Glomerular endothelial cell (primary cell): ENCODE data around the gene MED19. TPM values are rescaled to one million over a fixed set of nuclear protein-coding genes. Genes with fewer than 3 reads are reported as not detected.
A peak's percentile ranks its signal among the peaks of the same experiment; 100 is the strongest.
"Not testable (repeated sequence)": the region's sequence is repeated elsewhere in the genome, so short reads cannot be mapped to it uniquely, and the experiment has no call there.

Experiments
- DNase-seq: peaks from one replicate; pipeline ENCODE4 v3.0.0-alpha.2; 2011; ENCODE audit warnings: low read depth, low spot score; ENCODE audit errors: extremely low read depth
- total RNA-seq: library from RNA; depleted of rRNA; stranded (reverse); fragments of >200 nt; gene quantifications from 2 replicates; pipeline ENCODE4 v1.2.3, GENCODE V29; 2015

Gene MED19
- total RNA-seq, 1 donor from 2014 or later, result 33.8 TPM

DNA sequence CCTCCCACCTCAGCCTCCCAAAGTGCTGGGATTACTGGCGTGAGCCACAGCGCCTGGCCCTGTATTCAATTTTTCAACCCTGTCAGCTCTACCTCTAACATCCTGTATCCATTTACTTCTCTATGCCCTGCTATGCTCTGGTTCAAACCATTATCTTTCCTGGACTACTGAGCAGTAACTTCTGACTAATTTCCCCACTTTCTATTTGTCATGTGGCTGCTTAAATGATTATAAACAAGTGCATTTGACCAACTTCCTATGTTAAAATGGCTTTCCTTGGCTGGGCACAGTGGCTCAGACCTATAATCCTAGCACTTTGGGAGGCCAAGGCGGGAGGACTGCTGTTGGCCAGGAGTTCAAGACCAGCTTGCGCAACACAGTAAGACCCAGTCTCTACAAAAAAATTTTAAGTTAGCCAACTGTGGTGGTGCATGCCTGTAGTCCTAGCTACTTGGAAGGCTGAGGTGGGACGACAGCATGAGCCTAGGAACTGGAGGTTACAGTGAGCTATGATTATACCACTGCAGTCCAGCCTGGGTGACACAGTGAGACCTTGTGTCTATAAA, 2.1 kb downstream of the MED19 start:
- no peak for DNase-seq

DNA sequence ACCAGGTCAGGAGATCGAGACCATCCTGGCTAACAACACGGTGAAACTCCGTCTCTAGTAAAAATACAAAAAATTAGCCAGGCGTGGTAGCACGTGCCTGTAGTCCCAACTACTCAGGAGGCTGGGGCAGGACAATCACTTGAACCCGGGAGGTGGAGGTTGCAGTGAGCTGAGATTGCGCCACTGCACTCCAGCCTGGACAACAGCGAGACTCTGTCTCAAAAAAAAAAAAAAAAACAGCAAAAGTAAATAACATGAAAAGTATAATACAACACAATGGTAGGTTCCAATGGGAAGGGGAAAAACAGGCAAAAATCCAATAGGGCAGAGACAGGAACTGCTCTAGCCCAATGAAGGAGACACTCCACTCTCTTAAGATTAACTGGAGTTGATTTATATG, 6.6 kb downstream of the MED19 start:
- not testable (repeated sequence) for DNase-seq

DNA sequence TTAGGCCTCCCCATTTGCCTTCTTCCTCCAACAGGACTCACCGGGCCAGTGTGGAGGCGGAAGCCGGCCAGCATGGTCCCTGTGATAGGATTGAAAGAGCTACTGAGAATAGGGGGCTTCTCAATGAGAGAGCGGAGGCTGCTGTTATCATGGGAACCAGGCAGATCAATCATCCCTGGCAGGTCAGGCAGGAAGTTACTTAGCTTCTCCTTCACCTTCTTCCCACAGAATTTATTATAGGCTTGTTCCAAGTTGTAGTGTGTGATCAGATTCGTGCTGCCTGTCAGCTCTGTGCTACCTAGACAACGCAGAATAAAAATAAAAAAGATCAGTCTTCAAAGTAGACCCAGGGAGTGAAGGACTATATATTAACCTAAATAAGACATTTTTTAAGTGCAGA, 7.1 kb downstream of the MED19 start:
- DNase-seq, result no peak

DNA sequence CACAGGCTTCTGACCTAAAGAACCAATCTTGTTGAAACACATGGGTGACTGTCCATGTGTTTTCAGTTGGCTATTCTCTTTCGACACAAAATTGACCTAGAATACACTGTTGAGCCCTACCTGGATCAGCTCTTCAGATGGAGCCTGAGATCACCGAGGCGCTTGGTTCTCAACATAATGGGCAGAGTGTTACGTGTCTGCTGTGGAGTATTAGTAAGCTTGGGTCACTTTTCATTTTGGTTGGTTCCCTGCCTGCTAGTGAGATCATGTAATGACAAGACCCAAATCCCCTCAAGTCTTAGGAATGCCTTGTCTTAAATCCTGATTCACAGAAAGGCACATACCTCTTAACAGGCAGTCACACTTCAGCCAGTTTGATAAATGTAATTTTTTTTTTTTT, 8.7 kb downstream of the MED19 start:
- DNase-seq, result no peak

DNA sequence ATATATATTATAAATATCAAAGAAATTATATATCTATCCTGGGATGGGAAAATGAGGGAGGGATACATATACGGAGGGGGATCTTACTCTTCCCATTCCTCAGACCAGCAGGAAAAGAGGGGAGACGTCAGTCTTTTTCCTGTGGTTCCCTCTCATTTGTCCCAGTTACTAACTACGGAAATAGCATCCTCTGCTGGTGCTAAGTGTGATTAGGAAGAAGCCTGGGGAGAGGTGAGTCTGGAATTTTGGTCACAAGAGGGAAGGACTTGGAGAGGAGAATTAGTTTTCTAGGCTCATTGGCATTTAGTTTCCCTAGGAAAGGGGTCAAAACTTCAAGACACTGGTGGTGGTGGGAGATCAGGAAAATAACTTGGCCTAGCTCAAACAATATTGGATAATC, 11.6 kb downstream of the MED19 start:
- no peak for DNase-seq

DNA sequence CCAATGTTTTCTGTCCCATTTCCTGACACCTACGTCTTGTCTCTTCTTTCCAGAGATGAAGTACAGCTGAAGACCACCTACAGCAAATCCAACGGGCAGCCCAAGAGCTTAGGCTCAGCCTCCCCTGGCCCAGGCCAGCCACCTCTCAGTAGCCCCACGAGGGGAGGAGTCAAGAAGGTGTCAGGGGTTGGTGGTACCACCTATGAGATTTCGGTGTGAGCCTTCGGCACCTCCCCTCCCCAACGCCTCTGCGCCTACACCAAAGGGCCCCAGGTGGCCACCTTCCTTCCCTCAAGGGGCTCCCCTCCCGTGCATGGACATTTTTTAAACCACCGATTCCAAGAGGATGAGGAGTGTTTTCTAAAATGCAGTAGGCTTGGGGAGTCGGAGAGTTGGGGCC, 12.2 kb downstream of the MED19 start:
- no peak for DNase-seq

DNA sequence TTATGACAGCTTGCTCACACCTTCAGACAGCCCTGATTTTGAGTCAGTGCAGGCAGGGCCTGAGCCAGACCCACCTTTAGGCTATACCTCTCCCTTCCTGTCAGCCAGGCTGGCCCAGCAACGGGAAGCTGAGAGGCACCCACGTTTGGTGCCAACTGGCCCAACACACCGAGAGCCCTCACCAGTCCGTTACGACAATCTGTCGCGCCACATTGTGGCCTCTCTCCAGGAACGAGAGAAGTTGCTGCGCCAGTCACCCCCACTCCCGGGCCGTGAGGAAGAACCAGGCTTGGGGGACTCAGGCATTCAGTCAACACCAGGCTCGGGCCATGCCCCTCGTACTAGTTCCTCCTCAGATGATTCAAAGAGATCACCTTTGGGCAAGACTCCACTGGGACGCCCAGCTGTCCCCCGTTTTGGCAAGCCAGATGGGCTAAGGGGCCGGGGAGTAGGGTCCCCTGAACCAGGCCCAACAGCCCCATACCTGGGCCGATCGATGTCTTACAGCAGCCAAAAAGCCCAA, 13.1 kb downstream of the MED19 start:
- no peak for DNase-seq

DNA sequence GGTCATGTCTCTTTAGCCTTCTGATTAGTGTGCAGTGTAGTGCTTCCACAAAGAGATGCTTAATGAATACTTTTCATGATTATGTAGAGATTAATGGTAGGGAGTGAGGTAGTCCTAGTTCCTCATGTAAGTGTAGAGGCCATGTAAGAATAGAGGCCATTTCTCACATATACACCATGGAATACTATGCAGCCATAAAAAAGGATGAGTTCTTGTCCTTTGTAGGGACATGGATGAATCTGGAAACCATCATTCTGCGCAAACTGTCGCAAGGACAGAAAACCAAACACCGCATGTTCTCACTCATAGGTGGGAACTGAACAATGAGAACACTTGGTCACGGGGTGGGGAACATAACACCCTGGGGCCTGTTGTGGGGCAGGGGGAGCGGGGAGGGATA, 21.5 kb downstream of the MED19 start:
- DNase-seq, result not testable (repeated sequence)

DNA sequence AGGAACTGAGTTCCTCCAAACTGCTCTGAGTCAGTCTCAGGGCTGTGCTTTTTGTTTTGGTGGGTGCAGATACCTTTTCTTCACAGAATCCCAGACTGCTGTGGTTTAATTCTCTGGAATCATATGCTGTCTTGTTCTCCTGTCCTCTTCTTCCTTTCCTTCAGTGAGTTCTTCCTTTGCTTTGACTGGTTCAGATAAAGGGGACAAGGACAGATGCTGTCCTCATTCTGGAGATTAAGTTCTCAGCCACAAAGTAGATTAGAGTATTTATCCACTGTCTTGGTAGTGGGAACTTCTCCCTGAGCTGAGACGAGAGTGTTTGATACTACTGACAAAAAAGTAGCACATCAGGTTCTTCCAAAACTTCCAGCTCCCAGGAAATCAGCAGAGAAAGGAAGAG, 30.8 kb downstream of the MED19 start:
- no peak for DNase-seq

DNA sequence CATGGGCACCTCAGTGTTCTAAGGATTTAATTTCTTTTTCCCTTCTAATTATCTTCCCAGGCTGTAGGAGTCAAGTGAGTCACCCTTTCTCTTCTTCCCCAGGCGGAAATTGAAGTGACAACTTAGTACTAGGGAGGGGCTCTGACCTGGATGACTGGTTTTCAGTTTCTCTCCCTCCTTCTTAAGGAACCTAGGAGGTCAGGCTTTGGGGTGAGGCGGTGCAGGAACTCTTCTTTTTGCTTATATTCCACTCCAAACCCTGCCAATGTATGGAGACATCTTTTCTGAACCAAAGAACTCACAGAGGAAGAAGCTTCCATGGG, 31.5 kb downstream of the MED19 start:
- no peak for DNase-seq

DNA sequence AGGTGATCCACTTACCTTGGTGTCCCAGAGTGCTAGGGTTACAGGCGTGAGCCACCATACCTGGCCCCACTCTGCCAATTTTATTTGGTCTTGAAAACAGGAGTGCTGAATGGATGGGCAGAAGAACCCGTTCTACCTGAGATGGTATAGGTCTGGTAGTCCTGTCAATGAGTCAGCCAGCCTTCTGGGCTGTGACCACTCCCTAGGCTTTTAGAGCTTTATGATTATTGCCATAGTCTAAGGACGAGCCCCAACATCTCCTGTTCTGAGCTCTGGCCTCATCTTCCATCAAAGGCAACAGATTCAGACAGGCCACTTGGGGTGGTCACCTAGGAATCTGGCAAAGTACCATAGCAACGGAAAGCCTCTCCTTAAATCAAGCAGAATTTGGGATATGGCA, 32.6 kb downstream of the MED19 start:
- DNase-seq, result no peak

DNA sequence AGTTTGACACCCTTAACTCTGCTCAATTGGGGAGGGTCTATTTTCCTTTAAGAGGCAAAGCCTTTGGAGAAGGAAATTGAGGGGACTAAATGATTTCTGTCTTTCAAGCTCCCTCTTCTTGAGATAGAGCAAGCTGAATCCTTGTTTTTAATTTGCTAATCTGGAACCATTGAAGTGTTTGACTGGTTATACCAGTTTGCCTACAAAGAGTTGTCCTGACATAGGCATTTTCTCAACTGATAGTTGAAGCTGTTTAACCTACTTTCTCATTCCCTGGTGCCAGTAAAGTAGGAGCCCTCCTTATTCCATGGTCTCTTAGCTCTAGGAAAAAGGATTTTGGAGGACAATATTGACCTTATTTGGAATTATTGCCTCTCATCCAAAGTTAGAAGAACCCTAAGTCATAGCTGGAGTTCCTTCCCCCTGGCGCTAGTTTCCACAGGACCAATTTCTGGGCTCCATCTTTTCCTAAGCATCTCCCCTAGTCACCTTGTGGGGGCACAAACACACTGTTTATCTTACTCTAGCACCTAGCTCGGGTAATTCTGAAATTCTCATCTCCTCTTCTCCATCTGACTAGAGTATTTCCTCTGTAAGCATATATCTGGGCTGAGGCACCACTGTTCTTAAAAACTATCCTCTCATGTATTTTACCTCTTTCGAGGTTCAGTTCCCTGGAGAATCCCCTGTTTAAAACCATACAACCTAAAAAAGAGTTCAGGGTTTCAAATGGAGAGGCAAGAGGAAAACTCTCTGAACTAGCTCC, 36.7 kb downstream of the MED19 start:
- no peak for DNase-seq

DNA sequence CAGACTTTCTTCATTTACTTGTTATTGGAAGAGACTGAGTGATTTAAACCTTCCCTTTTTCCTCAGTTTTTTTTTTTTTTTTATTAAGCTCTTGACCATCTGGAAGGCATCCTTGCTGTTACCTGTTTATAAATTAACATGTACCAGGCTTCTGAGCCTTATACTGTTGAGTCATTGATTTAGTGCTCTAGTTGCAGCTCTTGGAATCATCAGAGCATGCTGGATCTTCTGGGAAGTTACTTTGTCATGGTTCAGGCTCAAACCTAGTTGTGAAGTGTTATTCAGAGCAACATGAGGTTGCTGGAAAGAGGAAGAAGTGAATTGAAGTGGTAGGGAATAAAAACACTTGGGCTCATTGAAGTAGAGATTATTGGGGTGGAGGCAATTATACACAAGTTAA, 37.8 kb downstream of the MED19 start:
- no peak for DNase-seq

DNA sequence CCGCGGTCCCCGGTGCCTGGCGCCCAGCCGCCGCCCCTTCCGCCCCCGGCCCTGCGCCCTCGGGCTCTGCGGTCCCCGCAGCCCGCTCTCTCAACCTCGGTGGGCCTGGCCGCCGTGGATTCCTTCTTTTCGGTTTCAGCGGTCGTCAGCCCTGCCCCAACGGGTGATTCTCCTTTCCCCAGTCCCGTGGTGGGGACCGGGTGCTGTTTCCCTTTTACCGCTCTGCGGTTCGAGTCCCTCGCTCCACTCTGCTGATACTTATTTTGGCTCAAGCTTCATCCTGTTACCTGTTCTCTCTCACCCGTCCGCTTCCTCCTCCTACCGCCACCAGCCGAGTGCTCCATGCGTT, 43.6 kb downstream of the MED19 start:
- DNase-seq, result no peak

DNA sequence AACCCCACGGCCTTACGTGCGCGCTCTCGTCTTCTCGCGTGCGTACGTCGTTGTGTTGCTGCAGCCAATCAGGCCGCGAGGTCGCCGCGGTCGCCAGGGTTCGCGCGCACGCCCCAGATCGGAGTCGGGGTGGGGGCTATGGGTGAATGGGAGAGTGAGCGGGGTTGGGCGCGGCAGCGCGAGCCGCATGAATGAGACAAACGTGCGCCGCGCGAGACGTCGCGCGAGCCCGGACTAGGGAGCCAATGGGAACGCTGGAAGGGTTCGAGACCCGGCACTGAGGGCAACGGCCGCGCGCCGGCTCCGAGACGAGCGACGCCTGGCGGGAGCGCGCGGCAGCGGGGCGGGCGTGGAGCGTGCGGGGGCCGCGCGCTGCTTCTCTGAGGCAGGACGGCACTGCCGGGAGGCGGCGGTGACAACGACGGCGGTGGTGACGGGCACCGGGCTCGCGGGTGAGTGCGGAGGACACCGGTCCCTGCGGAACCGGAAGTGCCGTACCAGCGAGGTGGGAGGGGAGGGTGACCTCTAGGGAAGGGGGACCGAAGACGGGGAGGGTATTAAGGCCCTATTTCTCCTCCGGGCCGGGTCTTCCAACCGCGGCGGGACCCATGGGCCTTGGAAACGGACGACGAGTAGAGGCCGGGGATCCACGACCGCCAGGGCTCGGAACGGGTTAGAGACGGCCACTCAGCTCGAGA, 44.1 kb downstream of the MED19 start, which contains the start of gene ZDHHC5:
Gene ZDHHC5, plus strand, starts transcription at position 379 of the 698 bp plus-strand sequence. CDS start 4,977 bp downstream, outside the sequence.
- DNase-seq, result no peak

DNA sequence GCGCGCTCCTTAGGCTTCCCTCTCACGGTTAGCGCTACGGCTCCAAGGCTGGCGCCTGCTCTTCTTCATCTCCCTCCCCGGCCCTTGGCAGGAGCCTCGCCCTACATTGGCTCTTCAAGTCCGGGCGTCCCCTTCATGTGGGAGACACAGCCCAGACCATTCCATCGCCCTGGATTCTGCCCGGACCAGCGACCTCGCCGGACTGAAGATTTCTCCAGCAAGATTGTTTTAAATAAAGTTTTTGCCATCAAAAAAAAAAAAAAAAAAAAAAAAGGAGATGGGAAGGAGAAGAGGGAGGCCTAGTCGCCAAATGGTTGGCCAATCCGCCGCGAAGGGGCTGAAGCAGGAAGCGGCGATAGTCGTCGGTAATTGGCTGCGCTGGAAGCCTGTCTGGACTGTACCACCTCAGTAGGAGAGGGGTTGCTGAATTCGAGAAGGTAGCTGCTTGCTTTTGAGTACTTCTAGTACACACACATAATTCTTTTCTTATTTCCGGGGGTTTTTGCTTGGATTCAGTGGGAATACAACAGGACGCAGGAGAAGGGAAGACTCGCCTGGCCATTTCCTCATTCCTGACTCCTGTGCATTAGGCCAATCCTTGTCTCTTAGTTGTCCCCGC, 44.8 kb downstream of the MED19 start:
- DNase-seq, result peak; percentile 94

DNA sequence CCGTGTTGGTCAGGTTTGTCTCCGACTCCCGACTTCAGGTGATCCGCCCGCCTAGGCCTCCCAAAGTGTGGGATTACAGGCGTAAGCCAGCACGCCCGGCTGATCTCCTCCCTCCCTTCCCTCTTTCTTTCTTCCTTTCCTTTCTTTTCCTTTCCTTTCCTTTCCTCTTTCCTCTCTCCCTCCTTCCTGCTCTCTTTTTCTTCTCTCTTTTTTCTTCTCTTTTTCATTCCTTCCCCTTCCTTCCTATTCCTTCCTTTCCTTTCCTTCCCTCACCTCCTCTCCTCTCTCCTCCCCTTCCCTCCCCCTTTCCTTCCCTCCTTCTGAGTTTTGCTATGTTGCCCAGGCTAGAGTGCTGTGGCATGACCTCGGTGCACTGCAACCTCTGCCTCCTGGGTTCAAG, 48.0 kb downstream of the MED19 start:
- no peak for DNase-seq

DNA sequence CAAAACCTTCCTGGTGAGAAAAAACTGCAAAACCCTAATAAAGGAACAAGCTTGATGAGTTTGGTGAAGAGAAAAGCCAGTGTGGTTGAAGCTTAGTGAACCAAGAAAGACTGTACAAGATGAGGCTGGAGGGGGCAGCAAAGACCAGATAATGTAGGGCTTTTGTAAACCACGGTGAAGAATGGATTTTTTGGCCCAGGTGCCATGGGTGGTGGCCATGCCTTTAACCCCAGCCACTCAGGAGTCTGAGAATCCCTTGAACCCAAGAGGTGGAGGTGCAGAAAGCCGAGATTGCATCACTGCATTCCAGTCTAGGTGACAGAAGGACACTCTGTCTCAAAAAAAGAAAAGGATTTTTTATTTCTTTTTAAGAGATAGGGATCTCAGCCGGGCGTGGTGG, 49.1 kb downstream of the MED19 start:
- DNase-seq, result no peak

DNA sequence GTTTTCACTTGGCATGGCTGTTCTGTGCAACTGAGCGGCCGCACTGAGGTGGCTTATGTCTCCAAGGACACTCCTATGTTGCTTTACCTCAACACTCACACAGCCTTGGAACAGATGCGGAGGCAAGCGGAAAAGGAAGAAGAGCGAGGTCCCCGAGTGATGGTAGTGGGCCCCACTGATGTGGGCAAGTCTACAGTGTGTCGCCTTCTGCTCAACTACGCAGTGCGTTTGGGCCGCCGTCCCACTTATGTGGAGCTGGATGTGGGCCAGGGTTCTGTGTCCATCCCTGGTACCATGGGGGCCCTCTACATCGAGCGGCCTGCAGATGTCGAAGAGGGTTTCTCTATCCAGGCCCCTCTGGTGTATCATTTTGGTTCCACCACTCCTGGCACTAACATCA, 52.3 kb downstream of the MED19 start:
- DNase-seq, result no peak

DNA sequence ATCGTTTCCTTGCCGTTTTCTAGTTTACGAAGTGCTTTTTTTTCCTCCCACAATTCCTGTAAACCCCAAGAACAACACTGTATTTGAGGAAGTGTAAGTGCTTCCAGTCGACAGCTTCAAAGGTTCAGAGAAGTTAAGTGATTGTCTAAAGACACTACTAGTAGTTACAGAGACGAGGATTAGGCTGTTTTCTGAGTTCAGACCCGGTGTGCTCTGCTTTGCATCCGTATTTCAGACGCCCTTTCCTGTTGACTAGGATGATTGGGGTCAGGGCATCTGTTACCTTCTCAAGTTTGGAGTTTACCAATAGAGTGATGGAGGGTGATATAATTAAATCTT, 54.0 kb downstream of the MED19 start:
- no peak for DNase-seq

DNA sequence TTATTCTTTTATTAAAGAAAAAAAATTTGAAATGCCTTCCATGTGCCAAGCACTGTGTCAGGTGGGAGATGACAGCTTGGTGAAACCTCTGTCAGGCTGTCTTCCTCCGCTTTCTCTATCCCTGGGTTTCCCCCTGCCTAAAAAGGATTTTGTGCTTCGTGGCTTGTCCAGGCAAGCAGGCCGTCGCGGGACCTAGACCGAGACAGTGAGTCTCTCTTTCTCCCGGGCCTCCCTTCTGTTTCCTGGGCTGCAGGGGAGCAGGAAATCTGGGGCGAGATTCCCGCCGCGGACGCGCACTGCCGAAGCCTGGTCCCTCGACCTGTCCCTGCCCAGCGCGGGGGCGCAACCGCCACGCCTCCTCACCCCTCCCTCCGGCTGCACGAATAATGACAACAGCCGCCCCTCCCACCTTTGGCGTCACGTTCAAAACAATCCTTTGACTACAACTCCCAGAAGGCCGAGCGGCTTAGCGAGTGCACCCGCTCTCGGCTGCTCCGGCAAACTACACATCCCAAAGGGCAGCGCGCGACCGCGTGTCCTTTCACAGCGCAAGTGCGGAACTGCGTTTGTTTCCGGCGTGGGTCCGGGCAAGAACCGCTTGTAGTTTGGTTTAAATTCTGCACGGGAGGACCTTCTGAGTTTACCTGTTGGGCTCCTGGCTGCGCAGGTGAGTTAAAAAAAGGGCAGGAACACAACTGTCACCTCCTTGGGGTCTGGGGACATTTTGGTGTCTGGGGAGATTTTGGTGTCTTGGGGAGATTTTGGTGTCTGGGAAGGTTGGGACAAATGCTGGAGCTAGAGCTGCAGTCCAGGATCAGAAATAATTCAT, 54.6 kb downstream of the MED19 start, which contains the start of gene CLP1:
Gene CLP1, plus strand, starts transcription at position 569 of the 829 bp plus-strand sequence. CDS start 1,715 bp downstream, outside the sequence.
- DNase-seq, result peak; percentile 89
